Sigmoid colon (tissue), 7 donors: Measurements from ENCODE around the gene PTPRU. TPM values are rescaled to one million over a fixed set of nuclear protein-coding genes. Genes with fewer than 3 reads are reported as not detected.
A peak's percentile ranks its signal among the peaks of the same experiment; 100 is the strongest.

Experiments
- DNase-seq: peaks from one replicate; pipeline ENCODE4 v3.0.0-alpha.2; 2019
- H3K27ac ChIP-seq, 4 donors: fragments of 200-600 bp; sonication (generic); one replicate each; pipeline ENCODE4 v1.5.1; 2016 to 2019; ENCODE audit warnings: mild to moderate bottlenecking in 1 of 4
- H3K27me3 ChIP-seq, 3 donors: fragments of 200-600 bp; sonication (generic); one replicate each; pipeline ENCODE4 v1.5.1; 2019; ENCODE audit warnings: mild to moderate bottlenecking in 1 of 3
- H3K36me3 ChIP-seq, 4 donors: fragments of 200-600 bp; sonication (generic); one replicate each; pipeline ENCODE4 v1.5.1; 2016 to 2019
- H3K4me1 ChIP-seq, 4 donors: fragments of 200-600 bp; sonication (generic); one replicate each; pipeline ENCODE4 v1.5.1; 2017 to 2019
- H3K4me3 ChIP-seq, 4 donors: fragments of 200-600 bp; sonication (generic); one replicate each; pipeline ENCODE4 v1.5.1; 2017 to 2019; ENCODE audit warnings: mild to moderate bottlenecking in 2 of 4, moderate library complexity in 1 of 4
- H3K9me3 ChIP-seq, 4 donors: fragments of 200-600 bp in 3 of 4; sonication (generic) in 3 of 4; one replicate each; pipeline versions ENCODE4 v1.5.1 to v1.6.1; 2013 to 2019
- EP300 ChIP-seq, 4 donors: sonication (generic); formaldehyde crosslinking; IDR thresholded peaks; one replicate each; pipeline ENCODE4 v1.6.1; 2017; ENCODE audit warnings: antibody characterized with exemption in 4 of 4
- POLR2A ChIP-seq, 2 donors: fragments of 450-650 bp; IDR thresholded peaks; one replicate each; pipeline ENCODE4 v1.6.1; 2016; ENCODE audit warnings: antibody characterized with exemption in 2 of 2, mild to moderate bottlenecking in 2 of 2, moderate library complexity in 2 of 2
- POLR2AphosphoS5 ChIP-seq, 4 donors: sonication (generic); formaldehyde crosslinking; IDR thresholded peaks; one replicate each; pipeline ENCODE4 v1.6.1; 2017; ENCODE audit warnings: antibody characterized with exemption in 4 of 4
- WGBS, 2 donors: extraction: QIAGEN DNeasy Blood & Tissue Kit; methylation state at CpG; one replicate each; pipeline ENCODE4 v1.1.7; 2013; 5-methylcytosine and 5-hydroxymethylcytosine counted together
- intact Hi-C: fragments of 100-400 bp; cut with DNase I; formaldehyde crosslinking; loops from one replicate; pipeline ENCODE4 v1.15.1; 2023
- polyA plus RNA-seq, 3 donors: library from polyadenylated mRNA; stranded (reverse); fragments of 200-250 nt; gene quantifications; one replicate each; pipeline ENCODE4 v1.2.3, GENCODE V29; 2013
- total RNA-seq, 4 donors: library from RNA; depleted of rRNA; stranded (reverse); fragments of >200 nt; gene quantifications; one replicate each; pipeline ENCODE4 v1.1.0, GENCODE V29; 2016
- TF ChIP-seq, protein P1 (sequence below), 4 experiments: fragments of 450-650 bp in 3 of 4; fragments of 200-600 bp in 1 of 4; IDR thresholded peaks; one replicate each; pipeline ENCODE4 v1.5.1; 2016 to 2019; ENCODE audit warnings: antibody characterized with exemption in 4 of 4, mild to moderate bottlenecking in 3 of 4, moderate library complexity in 2 of 4
- donor health status: healthy with polysubstance abuse.
- donor health status: Bipolar disorder and iron deficiency.
- donor health status: healthy.

Gene PTPRU
- total and polyA plus RNA-seq, 7 donors, result 0.92 to 35.7 (median 8.2) TPM

DNA sequence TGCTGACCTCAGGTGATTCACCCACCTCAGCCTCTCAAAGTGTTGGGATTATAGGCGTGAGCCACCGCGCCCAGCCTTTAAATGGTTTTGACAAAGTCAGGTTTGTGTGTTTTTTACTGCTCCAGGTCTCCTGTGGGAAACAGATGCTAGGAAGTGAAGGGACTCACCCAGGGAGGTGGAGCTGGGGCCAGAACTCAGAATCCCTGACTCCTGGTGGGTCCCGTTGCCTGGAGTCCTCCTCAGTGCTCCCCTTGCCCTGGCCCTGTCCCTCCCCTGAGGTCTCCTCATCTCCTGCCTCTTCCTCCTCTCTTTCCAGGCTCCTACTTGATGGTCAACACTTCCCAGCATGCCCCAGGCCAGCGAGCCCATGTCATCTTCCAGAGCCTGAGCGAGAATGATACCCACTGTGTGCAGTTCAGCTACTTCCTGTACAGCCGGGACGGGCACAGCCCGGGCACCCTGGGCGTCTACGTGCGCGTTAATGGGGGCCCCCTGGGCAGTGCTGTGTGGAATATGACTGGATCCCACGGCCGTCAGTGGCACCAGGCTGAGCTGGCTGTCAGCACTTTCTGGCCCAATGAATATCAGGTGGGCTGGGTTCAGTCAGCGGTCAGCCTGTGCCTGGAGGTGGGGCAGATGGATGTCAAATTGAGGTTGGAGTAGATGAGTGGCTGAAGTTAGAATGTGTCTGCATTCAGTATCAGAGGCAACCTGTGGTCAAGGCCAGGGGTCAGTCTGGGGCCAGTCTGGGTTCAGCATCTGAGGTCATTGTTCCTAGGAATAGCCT lies 22.1 kb downstream of the PTPRU start:
- intact Hi-C loops, result no loop called here
- 62 to 87% methylated on average over 16 of the region's 16 CpGs for WGBS, 2 donors
- no peak overlapping the region for H3K27ac ChIP-seq
- peak; percentile 53 for DNase-seq
- H3K36me3 ChIP-seq, result no peaks in the 10 kb centered on the region
- TF ChIP-seq, protein P1, sequence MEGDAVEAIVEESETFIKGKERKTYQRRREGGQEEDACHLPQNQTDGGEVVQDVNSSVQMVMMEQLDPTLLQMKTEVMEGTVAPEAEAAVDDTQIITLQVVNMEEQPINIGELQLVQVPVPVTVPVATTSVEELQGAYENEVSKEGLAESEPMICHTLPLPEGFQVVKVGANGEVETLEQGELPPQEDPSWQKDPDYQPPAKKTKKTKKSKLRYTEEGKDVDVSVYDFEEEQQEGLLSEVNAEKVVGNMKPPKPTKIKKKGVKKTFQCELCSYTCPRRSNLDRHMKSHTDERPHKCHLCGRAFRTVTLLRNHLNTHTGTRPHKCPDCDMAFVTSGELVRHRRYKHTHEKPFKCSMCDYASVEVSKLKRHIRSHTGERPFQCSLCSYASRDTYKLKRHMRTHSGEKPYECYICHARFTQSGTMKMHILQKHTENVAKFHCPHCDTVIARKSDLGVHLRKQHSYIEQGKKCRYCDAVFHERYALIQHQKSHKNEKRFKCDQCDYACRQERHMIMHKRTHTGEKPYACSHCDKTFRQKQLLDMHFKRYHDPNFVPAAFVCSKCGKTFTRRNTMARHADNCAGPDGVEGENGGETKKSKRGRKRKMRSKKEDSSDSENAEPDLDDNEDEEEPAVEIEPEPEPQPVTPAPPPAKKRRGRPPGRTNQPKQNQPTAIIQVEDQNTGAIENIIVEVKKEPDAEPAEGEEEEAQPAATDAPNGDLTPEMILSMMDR (IDR thresholded peaks at IDR 0.05), result no peak
- TF ChIP-seq POLR2A (IDR thresholded peaks at IDR 0.05), result no peak
- no peak for TF ChIP-seq EP300 (IDR thresholded peaks at IDR 0.05)
- TF ChIP-seq POLR2AphosphoS5 (IDR thresholded peaks at IDR 0.05), result no peak
- peaks cover 0 to 28% (median 10%) of the 10 kb centered on the region in 3 donors for H3K27me3 ChIP-seq
- H3K4me1 ChIP-seq, result peaks cover 0 to 25% (median 16%) of the 10 kb centered on the region in 4 donors
- no peak overlapping the region for H3K4me3 ChIP-seq
- no peaks in the 10 kb centered on the region for H3K9me3 ChIP-seq

DNA sequence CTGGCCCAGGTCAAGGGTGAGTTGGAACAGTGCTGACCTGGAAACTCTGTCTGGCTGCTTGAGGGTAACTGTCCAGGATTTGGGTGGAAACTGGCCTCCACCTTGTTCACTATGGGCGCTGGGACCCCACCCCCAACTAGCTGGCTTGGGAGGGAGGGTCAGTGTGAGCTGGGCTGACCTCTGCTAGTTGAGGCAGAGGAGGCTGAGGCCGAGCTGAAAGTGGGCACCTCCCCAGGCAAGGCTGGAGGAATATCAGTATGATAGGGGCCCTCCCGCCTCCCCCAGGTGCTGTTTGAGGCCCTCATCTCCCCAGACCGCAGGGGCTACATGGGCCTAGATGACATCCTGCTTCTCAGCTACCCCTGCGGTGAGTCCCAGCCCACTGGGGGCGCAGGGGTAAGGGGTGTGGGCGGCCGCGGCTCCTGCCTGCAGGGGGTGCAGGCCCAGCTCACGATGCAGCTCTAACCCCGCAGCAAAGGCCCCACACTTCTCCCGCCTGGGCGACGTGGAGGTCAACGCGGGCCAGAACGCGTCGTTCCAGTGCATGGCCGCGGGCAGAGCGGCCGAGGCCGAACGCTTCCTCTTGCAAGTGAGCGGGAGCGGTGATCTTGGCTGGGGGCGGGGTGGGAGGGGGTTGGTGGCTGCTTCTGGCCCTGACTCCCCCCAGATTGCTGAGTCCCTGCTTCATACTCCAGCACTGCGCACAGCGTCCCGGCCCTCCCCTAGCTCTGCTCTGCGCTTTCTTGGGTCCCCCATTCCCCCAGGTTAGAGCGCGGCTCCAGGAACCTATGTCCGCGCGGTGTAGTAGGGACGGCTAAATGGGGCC lies 22.9 kb downstream of the PTPRU start:
- TF ChIP-seq POLR2AphosphoS5 (IDR thresholded peaks at IDR 0.05), result no peak
- TF ChIP-seq, protein P1 (IDR thresholded peaks at IDR 0.05), result no peak
- no peak for TF ChIP-seq EP300 (IDR thresholded peaks at IDR 0.05)
- no peak for TF ChIP-seq POLR2A (IDR thresholded peaks at IDR 0.05)
- DNase-seq, result peak; percentile 58
- Histone ChIP-seq H3K27ac (peak overlapping the region in 1 of 4 donors; percentile 49), H3K4me1 (peaks cover 0 to 25% (median 16%) of the 10 kb centered on the region in 4 donors), H3K9me3 (no peaks in the 10 kb centered on the region), H3K27me3 (peaks cover 0 to 28% (median 10%) of the 10 kb centered on the region in 3 donors), H3K4me3 (peak overlapping the region; percentile 23 to 59 (median 52)), H3K36me3 (no peaks in the 10 kb centered on the region)
- WGBS, 2 donors, result 17 to 30% methylated on average over 38 of the region's 38 CpGs
- intact Hi-C loops, result no loop called here

DNA sequence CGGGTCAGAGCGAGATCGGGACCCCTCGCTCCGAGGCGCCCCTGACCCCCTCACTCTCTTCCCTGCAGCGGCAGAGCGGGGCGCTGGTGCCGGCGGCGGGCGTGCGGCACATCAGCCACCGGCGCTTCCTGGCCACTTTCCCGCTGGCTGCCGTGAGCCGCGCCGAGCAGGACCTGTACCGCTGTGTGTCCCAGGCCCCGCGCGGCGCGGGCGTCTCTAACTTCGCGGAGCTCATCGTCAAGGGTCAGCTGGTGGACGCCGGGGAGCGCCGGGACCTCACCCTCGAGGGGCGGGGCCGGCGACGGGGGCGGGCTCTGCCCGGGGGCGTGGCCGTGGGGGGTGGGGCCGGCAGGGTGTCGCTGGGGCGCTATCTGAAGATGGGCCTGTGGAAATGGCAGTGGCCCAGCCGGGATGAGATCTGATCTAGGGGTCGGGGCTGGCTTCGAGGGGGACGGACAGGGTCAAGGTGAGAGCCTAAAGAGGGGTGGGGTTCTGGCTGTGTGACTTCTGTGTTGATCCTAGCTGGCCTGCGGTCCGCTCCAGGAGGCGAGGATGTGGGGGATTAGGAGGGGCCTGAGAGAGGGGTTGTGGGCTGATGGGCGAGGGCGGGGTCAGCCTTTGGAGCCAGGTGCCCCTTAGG lies 23.6 kb downstream of the PTPRU start:
- Histone ChIP-seq H3K27ac (peak overlapping the region in 1 of 4 donors; percentile 49), H3K4me3 (peak overlapping the region; percentile 23 to 59 (median 52)), H3K4me1 (peaks cover 0 to 25% (median 16%) of the 10 kb centered on the region in 4 donors), H3K36me3 (no peaks in the 10 kb centered on the region), H3K27me3 (peaks cover 0 to 28% (median 10%) of the 10 kb centered on the region in 3 donors), H3K9me3 (no peaks in the 10 kb centered on the region)
- TF ChIP-seq POLR2A (IDR thresholded peaks at IDR 0.05) (no peak), POLR2AphosphoS5 (IDR thresholded peaks at IDR 0.05) (peak in 3 of 4 donors; percentile 19 to 35 (median 34))
- 4 to 6% methylated on average over 56 of the region's 56 CpGs for WGBS, 2 donors
- DNase-seq, result peak; percentile 78
- intact Hi-C loops, result no loop called here

DNA sequence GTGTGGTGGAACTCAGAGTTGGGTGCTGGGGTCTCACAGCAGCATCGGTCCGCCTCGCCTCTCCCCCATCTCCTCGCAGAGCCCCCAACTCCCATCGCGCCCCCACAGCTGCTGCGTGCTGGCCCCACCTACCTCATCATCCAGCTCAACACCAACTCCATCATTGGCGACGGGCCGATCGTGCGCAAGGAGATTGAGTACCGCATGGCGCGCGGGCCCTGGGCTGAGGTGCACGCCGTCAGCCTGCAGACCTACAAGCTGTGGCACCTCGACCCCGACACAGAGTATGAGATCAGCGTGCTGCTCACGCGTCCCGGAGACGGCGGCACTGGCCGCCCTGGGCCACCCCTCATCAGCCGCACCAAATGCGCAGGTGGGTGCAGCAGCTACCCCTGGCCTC lies 24.2 kb downstream of the PTPRU start:
- H3K36me3 ChIP-seq, result no peaks in the 10 kb centered on the region
- TF ChIP-seq, protein P1 (IDR thresholded peaks at IDR 0.05), result no peak
- no peak for TF ChIP-seq POLR2A (IDR thresholded peaks at IDR 0.05)
- TF ChIP-seq POLR2AphosphoS5 (IDR thresholded peaks at IDR 0.05), result no peak
- 50 to 90% methylated on average over 29 of the region's 29 CpGs for WGBS, 2 donors
- no peaks in the 10 kb centered on the region for H3K9me3 ChIP-seq
- DNase-seq, result peak; percentile 62
- H3K4me1 ChIP-seq, result peaks cover 0 to 25% (median 16%) of the 10 kb centered on the region in 4 donors
- peak overlapping the region in 2 of 4 donors; percentile 56 to 59 for H3K4me3 ChIP-seq
- H3K27me3 ChIP-seq, result peaks cover 0 to 28% (median 10%) of the 10 kb centered on the region in 3 donors
- intact Hi-C loops, result no loop called here
- no peak overlapping the region for H3K27ac ChIP-seq
